Measurements from ENCODE around the gene LRIT3.

The LRIT3 gene

GRCh38 chr4:109815151-109816081 is 32.5 kb upstream of the LRIT3 start, which contains the start of gene GAR1:
Gene GAR1 (plus strand): TSS chr4:109815762. CDS start chr4:109816165, 403 bp downstream.
- Histone ChIP-seq H3K9me3 (ENCODE audit: control insufficient read depth, low read length) (no peaks in the 10 kb centered on the region), H3K4me1 (no peaks in the 10 kb centered on the region), H3K9ac (peak within 1 kb of the TSS; percentile 21), H2AFZ (peak within 1 kb of the TSS; percentile 85), H3K27ac (peak within 1 kb of the TSS; percentile 77), H3K4me2 (ENCODE audit: low read length) (peak within 1 kb of the TSS; percentile 95), H3K79me2 (no peaks in the 10 kb centered on the region), H3K27me3 (ENCODE audit: control insufficient read depth, insufficient read depth, low read length) (no peaks in the 10 kb centered on the region), H3K36me3 (ENCODE audit: control insufficient read depth, insufficient read depth, low read length) (no peaks in the 10 kb centered on the region), H3K4me3 (ENCODE audit: low read depth, low read length) (peak within 1 kb of the TSS; percentile 87)
- no peak for TF ChIP-seq CTCF (IDR thresholded peaks at IDR 0.05)

DNA sequence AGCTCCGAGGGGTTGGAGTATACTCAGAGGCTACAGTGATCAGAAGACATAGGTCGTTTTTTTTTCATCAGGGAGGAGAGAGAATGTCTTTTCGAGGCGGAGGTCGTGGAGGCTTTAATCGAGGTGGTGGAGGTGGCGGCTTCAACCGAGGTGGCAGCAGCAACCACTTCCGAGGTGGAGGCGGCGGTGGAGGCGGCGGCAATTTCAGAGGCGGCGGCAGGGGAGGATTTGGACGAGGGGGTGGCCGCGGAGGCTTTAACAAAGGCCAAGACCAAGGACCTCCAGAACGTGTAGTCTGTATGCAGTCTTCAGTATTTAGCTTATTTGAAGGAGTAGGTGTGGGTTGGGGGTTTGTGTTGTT is 31.8 kb upstream of the LRIT3 start:
- no peaks in the 10 kb centered on the region for H3K4me1 ChIP-seq
- peak overlapping the region; percentile 85 for H2AFZ ChIP-seq
- H3K9me3 ChIP-seq (ENCODE audit: control insufficient read depth, low read length), result no peaks in the 10 kb centered on the region
- H3K27me3 ChIP-seq (ENCODE audit: control insufficient read depth, insufficient read depth, low read length), result no peaks in the 10 kb centered on the region
- no peaks in the 10 kb centered on the region for H3K36me3 ChIP-seq (ENCODE audit: control insufficient read depth, insufficient read depth, low read length)
- H3K27ac ChIP-seq, result no peak overlapping the region
- H3K4me3 ChIP-seq (ENCODE audit: low read depth, low read length), result peak overlapping the region; percentile 87
- H3K79me2 ChIP-seq, result no peaks in the 10 kb centered on the region
- TF ChIP-seq CTCF (IDR thresholded peaks at IDR 0.05), result no peak
- no peak overlapping the region for H3K9ac ChIP-seq
- H3K4me2 ChIP-seq (ENCODE audit: low read length), result peak overlapping the region; percentile 95

GRCh38 chr4:109816894-109817293 is 31.0 kb upstream of the LRIT3 start:
- H3K27ac ChIP-seq, result no peak overlapping the region
- H3K9ac ChIP-seq, result no peak overlapping the region
- H3K9me3 ChIP-seq (ENCODE audit: control insufficient read depth, low read length), result no peaks in the 10 kb centered on the region
- no peaks in the 10 kb centered on the region for H3K27me3 ChIP-seq (ENCODE audit: control insufficient read depth, insufficient read depth, low read length)
- no peak for TF ChIP-seq CTCF (IDR thresholded peaks at IDR 0.05)
- no peaks in the 10 kb centered on the region for H3K4me1 ChIP-seq
- peak overlapping the region; percentile 18 for H3K4me3 ChIP-seq (ENCODE audit: low read depth, low read length)
- H3K36me3 ChIP-seq (ENCODE audit: control insufficient read depth, insufficient read depth, low read length), result no peaks in the 10 kb centered on the region
- no peak overlapping the region for H3K4me2 ChIP-seq (ENCODE audit: low read length)
- H2AFZ ChIP-seq, result no peak overlapping the region
- H3K79me2 ChIP-seq, result no peaks in the 10 kb centered on the region

GRCh38 chr4:109818268-109818667 is 29.6 kb upstream of the LRIT3 start:
- Histone ChIP-seq H3K4me2 (ENCODE audit: low read length) (no peak overlapping the region), H3K9ac (no peak overlapping the region), H3K79me2 (no peaks in the 10 kb centered on the region), H3K27me3 (ENCODE audit: control insufficient read depth, insufficient read depth, low read length) (no peaks in the 10 kb centered on the region), H3K36me3 (ENCODE audit: control insufficient read depth, insufficient read depth, low read length) (no peaks in the 10 kb centered on the region), H3K4me3 (ENCODE audit: low read depth, low read length) (no peak overlapping the region), H3K4me1 (no peaks in the 10 kb centered on the region), H2AFZ (no peak overlapping the region), H3K27ac (no peak overlapping the region), H3K9me3 (ENCODE audit: control insufficient read depth, low read length) (no peaks in the 10 kb centered on the region)
- TF ChIP-seq CTCF (IDR thresholded peaks at IDR 0.05), result no peak

Measured in parathyroid adenoma (tissue), 2 donors.